ENCODE measurements around the gene DEXI.

Gene DEXI

GRCh38 chr16:10923146-10923649 lies 19.1 kb downstream of the DEXI start:
- Histone ChIP-seq H3K4me3 (no peak overlapping the region), H3K9ac (peak overlapping the region in 2 of 11 experiments; percentile 18; a peak in 1 of 22 replicates), H3K4me2 (no peak overlapping the region), H3K9me3 (replicated peaks in 1 of 11) (no peaks in the 10 kb centered on the region), H3K27ac (peak overlapping the region in 1 of 11 experiments; percentile 28; a peak in 1 of 22 replicates), H3K36me3 (peaks cover 90 to 99% (median 97%) of the 10 kb centered on the region in 11 experiments), H3K27me3 (no peaks in the 10 kb centered on the region), H4K20me1 (peaks cover 20 to 76% (median 47%) of the 10 kb centered on the region in 11 experiments; a peak in 16 of 22 replicates), H3K4me1 (peaks cover 5 to 37% (median 19%) of the 10 kb centered on the region in 10 experiments)
- TF ChIP-seq Cebpa-rat (IDR thresholded peaks at IDR 0.05) = no peak

GRCh38 chr16:10922328-10923145 lies 19.7 kb downstream of the DEXI start:
- H3K9ac ChIP-seq = peak overlapping the region in 3 of 11 experiments; percentile 18 to 50 (median 31); a peak in 3 of 22 replicates
- TF ChIP-seq Cebpa-rat (IDR thresholded peaks at IDR 0.05) = no peak
- H3K27me3 ChIP-seq = no peaks in the 10 kb centered on the region
- no peak overlapping the region for H3K4me3 ChIP-seq
- peaks cover 12 to 44% (median 25%) of the 10 kb centered on the region in 10 experiments for H3K4me1 ChIP-seq
- H3K27ac ChIP-seq = 0 out of 22 replicates have a peak overlapping the region, but pooled peaks of 2 of the 11 experiments have one; percentile 7 to 25
- H3K9me3 ChIP-seq (replicated peaks in 1 of 11) = no peaks in the 10 kb centered on the region
- H3K36me3 ChIP-seq = peaks cover 90 to 99% (median 97%) of the 10 kb centered on the region in 11 experiments
- peaks cover 19 to 69% (median 44%) of the 10 kb centered on the region in 11 experiments; a peak in 16 of 22 replicates for H4K20me1 ChIP-seq
- 0 out of 22 replicates have a peak overlapping the region, but pooled peaks of 1 of the 11 experiments have one; percentile 6 for H3K4me2 ChIP-seq

- no peaks in the 10 kb centered on the region for H3K27me3 ChIP-seq
- TF ChIP-seq Cebpa-rat (IDR thresholded peaks at IDR 0.05) = 0 out of 22 replicates have a peak, but pooled peaks of 1 of the 11 experiments have one; percentile 19
- no peaks in the 10 kb centered on the region for H3K9me3 ChIP-seq (replicated peaks in 1 of 11)
- H3K36me3 ChIP-seq = peaks cover 83 to 99% (median 97%) of the 10 kb centered on the region in 11 experiments
- H4K20me1 ChIP-seq = peaks cover 19 to 61% (median 41%) of the 10 kb centered on the region in 11 experiments; a peak in 15 of 22 replicates
- peak overlapping the region in 1 of 11 experiments; percentile 50; a peak in 2 of 22 replicates for H3K9ac ChIP-seq
- H3K4me3 ChIP-seq = no peak overlapping the region
- peaks cover 20 to 51% (median 33%) of the 10 kb centered on the region in 10 experiments for H3K4me1 ChIP-seq
- 0 out of 22 replicates have a peak overlapping the region, but pooled peaks of 2 of the 11 experiments have one; percentile 7 to 25 for H3K27ac ChIP-seq
- H3K4me2 ChIP-seq = 0 out of 22 replicates have a peak overlapping the region, but pooled peaks of 1 of the 11 experiments have one; percentile 6
Observed at GRCh38 chr16:10921536-10922327, 20.5 kb downstream of the DEXI start.

- Histone ChIP-seq H3K27ac (0 out of 22 replicates have a peak overlapping the region, but pooled peaks of 1 of the 11 experiments have one; percentile 32), H3K36me3 (peaks cover 81 to 99% (median 97%) of the 10 kb centered on the region in 11 experiments), H3K4me2 (no peak overlapping the region), H3K4me3 (no peak overlapping the region), H4K20me1 (peaks cover 19 to 53% (median 36%) of the 10 kb centered on the region in 11 experiments; a peak in 15 of 22 replicates), H3K9me3 (replicated peaks in 1 of 11) (no peaks in the 10 kb centered on the region), H3K4me1 (peaks cover 28 to 60% (median 41%) of the 10 kb centered on the region in 10 experiments), H3K27me3 (no peaks in the 10 kb centered on the region), H3K9ac (0 out of 22 replicates have a peak overlapping the region, but pooled peaks of 1 of the 11 experiments have one; percentile 5)
- TF ChIP-seq Cebpa-rat (IDR thresholded peaks at IDR 0.05) = no peak
Observed at GRCh38 chr16:10920726-10921427, 21.4 kb downstream of the DEXI start.

- peak overlapping the region in 1 of 11 experiments; percentile 25; a peak in 1 of 22 replicates for H3K9ac ChIP-seq
- H3K27me3 ChIP-seq = no peaks in the 10 kb centered on the region
- no peak for TF ChIP-seq Cebpa-rat (IDR thresholded peaks at IDR 0.05)
- peaks cover 47 to 74% (median 59%) of the 10 kb centered on the region in 10 experiments for H3K4me1 ChIP-seq
- H3K27ac ChIP-seq = no peak overlapping the region; a peak in 1 of 22 replicates
- H3K9me3 ChIP-seq (replicated peaks in 1 of 11) = no peaks in the 10 kb centered on the region
- H3K4me3 ChIP-seq = no peak overlapping the region
- peaks cover 78 to 99% (median 96%) of the 10 kb centered on the region in 11 experiments for H3K36me3 ChIP-seq
- peaks cover 5 to 44% (median 22%) of the 10 kb centered on the region in 11 experiments; a peak in 15 of 22 replicates for H4K20me1 ChIP-seq
- H3K4me2 ChIP-seq = peak overlapping the region in 4 of 11 experiments; percentile 52 to 71 (median 62); a peak in 7 of 22 replicates
Observed at GRCh38 chr16:10919003-10919351, 23.3 kb downstream of the DEXI start.

GRCh38 chr16:10918294-10919002 lies 23.8 kb downstream of the DEXI start:
- Histone ChIP-seq H3K9me3 (replicated peaks in 1 of 11) (no peaks in the 10 kb centered on the region), H4K20me1 (peaks cover 0 to 38% (median 18%) of the 10 kb centered on the region in 11 experiments; a peak in 13 of 22 replicates), H3K27me3 (no peaks in the 10 kb centered on the region), H3K36me3 (peaks cover 74 to 98% (median 93%) of the 10 kb centered on the region in 11 experiments), H3K9ac (peak overlapping the region in 8 of 11 experiments; percentile 17 to 42 (median 28); a peak in 11 of 22 replicates), H3K4me2 (peak overlapping the region; percentile 37 to 81 (median 53)), H3K4me1 (peaks cover 52 to 74% (median 60%) of the 10 kb centered on the region in 10 experiments), H3K4me3 (no peak overlapping the region), H3K27ac (peak overlapping the region in 10 of 11 experiments; percentile 38 to 67 (median 48); a peak in 19 of 22 replicates)
- TF ChIP-seq Cebpa-rat (IDR thresholded peaks at IDR 0.05) = peak in 3 of 11 experiments; percentile 8 to 45 (median 24); a peak in 2 of 22 replicates

- Histone ChIP-seq H3K4me3 (no peak overlapping the region), H3K4me2 (peak overlapping the region in 8 of 11 experiments; percentile 63 to 81 (median 72); a peak in 15 of 22 replicates), H3K27ac (peak overlapping the region in 8 of 11 experiments; percentile 1 to 72 (median 52); a peak in 10 of 22 replicates), H4K20me1 (peaks cover 0 to 41% (median 4%) of the 10 kb centered on the region in 11 experiments; a peak in 11 of 22 replicates), H3K9me3 (replicated peaks in 1 of 11) (no peaks in the 10 kb centered on the region), H3K27me3 (no peaks in the 10 kb centered on the region), H3K4me1 (peaks cover 55 to 79% (median 74%) of the 10 kb centered on the region in 10 experiments), H3K36me3 (peaks cover 56 to 98% (median 84%) of the 10 kb centered on the region in 11 experiments), H3K9ac (peak overlapping the region in 3 of 11 experiments; percentile 5 to 30 (median 26); a peak in 2 of 22 replicates)
- no peak for TF ChIP-seq Cebpa-rat (IDR thresholded peaks at IDR 0.05)
Observed at GRCh38 chr16:10916534-10916933, 25.7 kb downstream of the DEXI start.

All from BLaER1 treated with 17β-estradiol and CSF1 and Interleukin-3, amounts not matched to agents 10 nM and 100 nM (cell line).